A673 (cell line): ENCODE measurements around the gene MUC20. TPM values are rescaled to one million over a fixed set of nuclear protein-coding genes. Genes with fewer than 3 reads are reported as not detected.
"Not testable (repeated sequence)": the region's sequence is repeated elsewhere in the genome, so short reads cannot be mapped to it uniquely, and the experiment has no call there.

Experiments used
- BruUV-seq: library from RNA; stranded (reverse); fragments of 400-500 nt; replicated peaks from 2 replicates; lab custom pipeline; 2021; lab: Mats Ljungman, UMichigan
- CTCF ChIA-PET: fragments of 300-600 bp; sonication (Branson Sonifier 250); formaldehyde crosslinking; loops from one replicate; lab custom pipeline; 2022; ENCODE audit warnings: antibody characterized with exemption; lab: Charles Lee
- POLR2A ChIA-PET: fragments of 300-600 bp; sonication (Branson Sonifier 250); formaldehyde crosslinking; loops from one replicate; lab custom pipeline; 2022; ENCODE audit warnings: antibody characterized with exemption; ENCODE audit not compliant: low non-redundant PET; lab: Charles Lee
- DNase-seq: peaks from one replicate; pipeline ENCODE4 v3.0.0-alpha.2; 2015; ENCODE audit warnings: low spot score
- H3K27ac ChIP-seq: fragments of 200-600 bp; sonication (generic); 2 replicates; pipeline ENCODE4 v1.5.1; 2016; ENCODE audit warnings: mixed run types, low read depth, mild to moderate bottlenecking, mixed read lengths, antibody characterized with exemption, low read length; ENCODE audit not compliant: poor library complexity, severe bottlenecking
- H3K27me3 ChIP-seq: fragments of 200-600 bp; sonication (generic); replicated peaks from 2 replicates; pipeline ENCODE4 v1.6.1; 2017; ENCODE audit warnings: mixed run types, low read depth, mild to moderate bottlenecking, mixed read lengths, antibody characterized with exemption, low read length; ENCODE audit not compliant: insufficient read depth, poor library complexity
- H3K36me3 ChIP-seq: fragments of 200-600 bp; sonication (generic); 2 replicates; pipeline ENCODE4 v1.6.1; 2016; ENCODE audit warnings: mixed run types, mild to moderate bottlenecking, mixed read lengths, antibody characterized with exemption, low read length; ENCODE audit not compliant: insufficient read depth, poor library complexity, severe bottlenecking
- H3K4me1 ChIP-seq: fragments of 200-600 bp; sonication (generic); 2 replicates; pipeline ENCODE4 v1.6.1; 2017; ENCODE audit warnings: mixed run types, mild to moderate bottlenecking, mixed read lengths, antibody characterized with exemption, low read length; ENCODE audit not compliant: insufficient read depth, poor library complexity, severe bottlenecking
- H3K4me3 ChIP-seq: fragments of 200-600 bp; sonication (generic); 2 replicates; pipeline ENCODE4 v1.5.1; 2016; ENCODE audit warnings: low read depth, mixed run types, mild to moderate bottlenecking, mixed read lengths, low read length; ENCODE audit not compliant: poor library complexity, severe bottlenecking
- H3K9me3 ChIP-seq: fragments of 200-600 bp; sonication (generic); 2 replicates; pipeline ENCODE4 v1.6.1; 2016; ENCODE audit warnings: mixed run types, low read depth, mild to moderate bottlenecking, mixed read lengths, antibody characterized with exemption, low read length; ENCODE audit not compliant: poor library complexity, severe bottlenecking
- CTCF ChIP-seq: fragments of 300-800, 200-600 bp; sonication (generic); conservative IDR thresholded peaks from 2 replicates; pipeline ENCODE4 v1.5.1; 2017; ENCODE audit warnings: low read depth, mild to moderate bottlenecking, antibody characterized with exemption, low read length, moderate library complexity, mixed read lengths
- EZH2 ChIP-seq: fragments of 200-600 bp; sonication (generic); IDR thresholded peaks from 2 replicates; pipeline ENCODE4 v1.6.1; 2017; ENCODE audit warnings: borderline replicate concordance, low read depth, mild to moderate bottlenecking, mixed read lengths, antibody characterized with exemption, low read length; ENCODE audit not compliant: poor library complexity, severe bottlenecking
- intact Hi-C: fragments of 100-400 bp; cut with micrococcal nuclease; formaldehyde crosslinking; loops from one replicate; pipeline ENCODE4 v1.10.0; 2022; ENCODE audit not compliant: unreplicated experiment
- total RNA-seq: library from RNA; stranded (reverse); gene quantifications from 2 replicates; pipeline ENCODE4 v1.2.3, GENCODE V29; 2021

The MUC20 gene
- total RNA-seq, 1 experiment from 2014 or later = 1.1 TPM

GRCh38 chr3:195724363-195724762, 3.6 kb downstream of the MUC20 start:
- CTCF ChIA-PET, H3K27me3 ChIP-seq, H3K36me3 ChIP-seq, DNase-seq, H3K4me1 ChIP-seq, POLR2A ChIA-PET, H3K27ac ChIP-seq, H3K4me3 ChIP-seq, H3K9me3 ChIP-seq, BruUV-seq: not testable (repeated sequence)
- intact Hi-C loops = loop anchor here (5.0 kb wide), 1 partner anchor 107 kb away; no protein-coding TSS in a partner anchor

- H3K36me3 ChIP-seq, DNase-seq, H3K27me3 ChIP-seq, CTCF ChIA-PET, H3K4me3 ChIP-seq, BruUV-seq, H3K9me3 ChIP-seq, H3K27ac ChIP-seq, POLR2A ChIA-PET, intact Hi-C loops, H3K4me1 ChIP-seq: not testable (repeated sequence)
Observed at GRCh38 chr3:195725916-195726740, 5.3 kb downstream of the MUC20 start.

- no peak for DNase-seq
- H3K36me3 ChIP-seq = no peaks in the 10 kb centered on the region
- H3K4me1 ChIP-seq = no peaks in the 10 kb centered on the region
- BruUV-seq = no TSS peak
- no peak overlapping the region for H3K4me3 ChIP-seq
- TF ChIP-seq EZH2 = no peak
- TF ChIP-seq CTCF = no peak
- ChIA-PET POLR2A (no interaction called here), CTCF (interaction anchor here (1.1 kb wide), 1 partner anchor 456 kb away, joined by 3 read pairs; the partner anchor contains the start of gene XXYLT1)
- no peaks in the 10 kb centered on the region for H3K27me3 ChIP-seq
- no peak overlapping the region for H3K27ac ChIP-seq
- H3K9me3 ChIP-seq = no peaks in the 10 kb centered on the region
- intact Hi-C loops = no loop called here
Observed at GRCh38 chr3:195727606-195728195, 6.9 kb downstream of the MUC20 start.

- H3K9me3 ChIP-seq, POLR2A ChIA-PET, intact Hi-C loops, H3K27me3 ChIP-seq, H3K4me3 ChIP-seq, H3K4me1 ChIP-seq, DNase-seq, H3K36me3 ChIP-seq, CTCF ChIA-PET, BruUV-seq, H3K27ac ChIP-seq: not testable (repeated sequence)
Observed at GRCh38 chr3:195728789-195729188, 8.0 kb downstream of the MUC20 start.
